Chondrocyte (in vitro differentiated cells): Measurements from ENCODE around the gene GNAT1. TPM values are rescaled to one million over a fixed set of nuclear protein-coding genes. Genes with fewer than 3 reads are reported as not detected.

Experiments used
- DNase-seq: peaks from one replicate; pipeline ENCODE4 v3.0.0; 2021; ENCODE audit warnings: mixed read lengths, low spot score
- H3K27ac Mint-ChIP-seq: one replicate; pipeline ENCODE4 v1.8.0; 2021; ENCODE audit warnings: mild to moderate bottlenecking, moderate library complexity, mixed read lengths; ENCODE audit not compliant: unreplicated experiment
- H3K27me3 Mint-ChIP-seq: 2 replicates; pipeline ENCODE4 v1.8.0; 2021; ENCODE audit warnings: low read depth, mixed read lengths
- H3K36me3 Mint-ChIP-seq: 2 replicates; pipeline ENCODE4 v1.8.0; 2021; ENCODE audit warnings: low read depth, mixed read lengths
- H3K4me1 Mint-ChIP-seq: 2 replicates; pipeline ENCODE4 v1.8.0; 2021; ENCODE audit warnings: low read depth, mild to moderate bottlenecking, mixed read lengths
- H3K4me3 Mint-ChIP-seq: one replicate; pipeline ENCODE4 v1.8.0; 2021; ENCODE audit warnings: mild to moderate bottlenecking, moderate library complexity, mixed read lengths; ENCODE audit not compliant: unreplicated experiment
- H3K9me3 Mint-ChIP-seq: 2 replicates; pipeline ENCODE4 v1.8.0; 2021; ENCODE audit warnings: low read depth, mixed read lengths
- CTCF ChIP-seq: fragments of 200-600 bp; sonication (generic); IDR thresholded peaks from 2 replicates; pipeline ENCODE4 v1.5.0; 2021; ENCODE audit warnings: antibody characterized with exemption, mild to moderate bottlenecking, moderate library complexity
- total RNA-seq: library from RNA; stranded (reverse); gene quantifications from 3 replicates; pipeline ENCODE4 v1.2.1, GENCODE V29; 2021

Gene GNAT1
- total RNA-seq, 1 donor from 2014 or later = not detected

GRCh38 chr3:50174947-50175524 lies 16.4 kb upstream of the GNAT1 start:
- Mint-ChIP-seq H3K4me1 (peaks cover 4% of the 10 kb centered on the region), H3K27me3 (no peaks in the 10 kb centered on the region), H3K27ac (no peak overlapping the region), H3K9me3 (no peaks in the 10 kb centered on the region), H3K36me3 (peaks cover 5% of the 10 kb centered on the region), H3K4me3 (no peak overlapping the region)
- no peak for TF ChIP-seq CTCF
- no peak for DNase-seq

GRCh38 chr3:50177346-50177745 lies 14.1 kb upstream of the GNAT1 start:
- DNase-seq = no peak
- Mint-ChIP-seq H3K27ac (no peak overlapping the region), H3K27me3 (no peaks in the 10 kb centered on the region), H3K36me3 (peaks cover 10% of the 10 kb centered on the region), H3K4me1 (no peaks in the 10 kb centered on the region), H3K9me3 (no peaks in the 10 kb centered on the region), H3K4me3 (no peak overlapping the region)
- no peak for TF ChIP-seq CTCF

DNA sequence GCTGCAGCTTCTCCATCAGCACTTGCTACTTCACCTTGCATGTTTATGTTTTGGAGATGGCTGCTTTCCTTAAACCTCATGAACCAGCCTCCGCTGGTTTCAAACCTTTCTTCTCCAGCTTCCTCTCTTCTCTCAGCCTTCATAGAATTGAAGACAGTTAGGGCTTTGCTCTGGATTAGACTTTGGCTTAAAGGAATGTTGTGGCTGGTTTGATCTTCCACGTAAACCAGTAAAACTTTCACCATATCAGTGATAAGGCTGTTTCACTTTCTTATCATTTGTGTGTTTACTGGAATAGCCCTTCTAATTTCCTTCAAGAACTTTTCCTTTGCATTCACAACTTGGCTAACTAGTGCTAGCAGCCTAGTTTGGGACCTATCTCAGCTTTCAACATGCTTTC lies 11.7 kb upstream of the GNAT1 start:
- Mint-ChIP-seq H3K36me3 (peaks cover 14% of the 10 kb centered on the region), H3K9me3 (no peaks in the 10 kb centered on the region), H3K27me3 (no peaks in the 10 kb centered on the region), H3K27ac (no peak overlapping the region), H3K4me3 (no peak overlapping the region), H3K4me1 (no peaks in the 10 kb centered on the region)
- no peak for TF ChIP-seq CTCF
- DNase-seq = no peak

DNA sequence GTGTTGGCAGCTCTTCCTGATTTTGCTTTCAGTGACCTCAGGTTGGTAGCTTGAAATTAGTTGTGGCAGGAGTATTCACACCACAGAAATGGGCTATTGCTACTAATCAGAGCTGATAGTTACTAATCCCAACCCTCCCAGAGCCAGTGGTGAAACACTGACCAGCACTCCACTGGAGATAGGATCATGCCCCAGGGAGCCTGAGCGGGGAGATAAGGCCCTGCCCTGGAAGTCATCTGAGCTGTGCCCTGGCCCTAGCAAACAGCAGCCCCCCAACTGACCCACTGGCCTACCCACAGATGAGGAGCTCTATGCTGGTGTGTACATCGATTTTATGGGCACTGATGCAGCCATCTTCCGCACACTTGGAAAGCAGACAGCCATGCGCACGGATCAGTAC lies 9.4 kb upstream of the GNAT1 start:
- TF ChIP-seq CTCF = no peak
- Mint-ChIP-seq H3K36me3 (peaks cover 14% of the 10 kb centered on the region), H3K27me3 (no peaks in the 10 kb centered on the region), H3K9me3 (no peaks in the 10 kb centered on the region), H3K27ac (no peak overlapping the region), H3K4me1 (no peaks in the 10 kb centered on the region), H3K4me3 (no peak overlapping the region)
- no peak for DNase-seq

GRCh38 chr3:50182533-50183099 lies 8.8 kb upstream of the GNAT1 start:
- no peak overlapping the region for H3K4me3 Mint-ChIP-seq
- no peak for TF ChIP-seq CTCF
- H3K36me3 Mint-ChIP-seq = peaks cover 11% of the 10 kb centered on the region
- no peak overlapping the region for H3K27ac Mint-ChIP-seq
- no peaks in the 10 kb centered on the region for H3K4me1 Mint-ChIP-seq
- no peaks in the 10 kb centered on the region for H3K9me3 Mint-ChIP-seq
- no peaks in the 10 kb centered on the region for H3K27me3 Mint-ChIP-seq
- no peak for DNase-seq
